HFFc6 (cell line): ENCODE results near the gene MADCAM1. TPM values are rescaled to one million over a fixed set of nuclear protein-coding genes. Genes with fewer than 3 reads are reported as not detected.
A peak's percentile ranks its signal among the peaks of the same experiment; 100 is the strongest.

Experiments used
- DNase-seq: peaks from one replicate; pipeline ENCODE4 v3.0.0-alpha.2; 2018
- H3K27ac Mint-ChIP-seq: 2 replicates; pipeline ENCODE4 v1.8.0; 2020; ENCODE audit warnings: mild to moderate bottlenecking, mixed read lengths
- H3K27me3 Mint-ChIP-seq: 2 replicates; pipeline ENCODE4 v1.8.0; 2021; ENCODE audit warnings: mild to moderate bottlenecking, moderate library complexity, mixed read lengths; ENCODE audit not compliant: insufficient read depth
- H3K36me3 Mint-ChIP-seq: 2 replicates; pipeline ENCODE4 v1.8.0; 2021; ENCODE audit warnings: low read depth, mixed read lengths
- H3K4me1 Mint-ChIP-seq: 2 replicates; pipeline ENCODE4 v1.8.0; 2020; ENCODE audit warnings: low read depth, mixed read lengths
- H3K4me3 Mint-ChIP-seq: 2 replicates; pipeline ENCODE4 v1.8.0; 2020; ENCODE audit warnings: mild to moderate bottlenecking, moderate library complexity, mixed read lengths
- H3K9me3 Mint-ChIP-seq: 2 replicates; pipeline ENCODE4 v1.8.0; 2020; ENCODE audit warnings: mild to moderate bottlenecking, mixed read lengths
- total RNA-seq, 6 experiments: library from RNA; stranded (reverse); fragmentation: NEBNext Ultra II Directional; extraction: Animal tissue kit (Norgen Biotek cat#: 25700); gene quantifications; 2 replicates in 1 of 6; 3 replicates in 5 of 6; pipeline ENCODE4 v1.2.3, GENCODE V29; 2021
- TF ChIP-seq, protein P1 (sequence below): fragments of 200-600 bp; sonication (generic); IDR thresholded peaks from 2 replicates; pipeline ENCODE4 v1.5.0; 2021; ENCODE audit warnings: antibody characterized with exemption, mild to moderate bottlenecking

The MADCAM1 gene
- total RNA-seq, 6 experiments from 2014 or later, result 0.11 to 0.47 (median 0.21) TPM

DNA sequence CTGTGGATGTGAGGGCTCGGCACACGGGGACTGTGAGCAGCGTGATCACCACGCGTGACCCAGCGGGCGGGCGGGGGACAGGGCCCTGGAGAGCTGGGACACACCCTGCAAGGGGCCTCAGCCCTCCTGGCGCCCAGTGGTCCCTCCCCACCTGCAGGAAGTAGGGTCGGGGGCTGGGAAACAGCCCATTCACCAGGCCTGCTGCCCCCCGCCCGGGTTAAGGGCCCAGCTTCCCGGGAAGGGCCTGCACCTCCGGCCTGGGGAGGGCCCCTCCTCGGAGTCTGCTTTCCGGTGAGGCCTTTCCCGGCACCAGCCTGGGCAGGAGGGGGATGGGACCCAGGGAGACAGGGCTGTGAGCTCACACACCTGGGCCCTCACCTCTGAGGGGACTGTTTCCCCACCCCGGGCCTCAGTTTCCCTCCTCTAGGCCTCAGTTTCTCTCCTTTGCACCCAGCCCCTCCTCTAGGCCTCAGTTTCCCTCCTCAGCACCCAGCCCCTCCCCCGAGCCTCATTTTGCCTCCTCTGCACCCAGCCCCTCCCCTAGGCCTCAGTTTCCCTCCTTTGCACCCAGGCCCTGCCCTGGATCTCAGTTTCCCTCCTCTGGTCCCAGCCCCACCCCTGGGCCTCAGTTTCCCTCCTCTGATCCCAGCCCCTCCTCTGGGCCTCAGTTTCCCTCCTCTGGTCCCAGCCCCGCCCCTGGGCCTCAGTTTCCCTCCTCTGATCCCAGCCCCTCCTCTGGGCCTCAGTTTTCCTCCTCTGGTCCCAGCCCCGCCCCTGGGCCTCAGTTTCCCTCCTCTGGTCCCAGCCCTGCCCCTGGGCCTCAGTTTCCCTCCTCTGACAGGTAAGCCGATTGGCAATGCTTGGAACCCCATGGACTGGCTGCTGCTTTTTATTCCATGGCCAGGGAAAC lies 1.9 kb upstream of the MADCAM1 start:
- Mint-ChIP-seq H3K27ac (no peak overlapping the region), H3K4me3 (no peak overlapping the region), H3K9me3 (peaks cover 12% of the 10 kb centered on the region), H3K4me1 (no peaks in the 10 kb centered on the region), H3K36me3 (peaks cover 9% of the 10 kb centered on the region; the same call in 1 of the 2 replicates), H3K27me3 (peaks cover 5% of the 10 kb centered on the region)
- TF ChIP-seq, protein P1, sequence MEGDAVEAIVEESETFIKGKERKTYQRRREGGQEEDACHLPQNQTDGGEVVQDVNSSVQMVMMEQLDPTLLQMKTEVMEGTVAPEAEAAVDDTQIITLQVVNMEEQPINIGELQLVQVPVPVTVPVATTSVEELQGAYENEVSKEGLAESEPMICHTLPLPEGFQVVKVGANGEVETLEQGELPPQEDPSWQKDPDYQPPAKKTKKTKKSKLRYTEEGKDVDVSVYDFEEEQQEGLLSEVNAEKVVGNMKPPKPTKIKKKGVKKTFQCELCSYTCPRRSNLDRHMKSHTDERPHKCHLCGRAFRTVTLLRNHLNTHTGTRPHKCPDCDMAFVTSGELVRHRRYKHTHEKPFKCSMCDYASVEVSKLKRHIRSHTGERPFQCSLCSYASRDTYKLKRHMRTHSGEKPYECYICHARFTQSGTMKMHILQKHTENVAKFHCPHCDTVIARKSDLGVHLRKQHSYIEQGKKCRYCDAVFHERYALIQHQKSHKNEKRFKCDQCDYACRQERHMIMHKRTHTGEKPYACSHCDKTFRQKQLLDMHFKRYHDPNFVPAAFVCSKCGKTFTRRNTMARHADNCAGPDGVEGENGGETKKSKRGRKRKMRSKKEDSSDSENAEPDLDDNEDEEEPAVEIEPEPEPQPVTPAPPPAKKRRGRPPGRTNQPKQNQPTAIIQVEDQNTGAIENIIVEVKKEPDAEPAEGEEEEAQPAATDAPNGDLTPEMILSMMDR, result no peak
- DNase-seq, result no peak

DNA sequence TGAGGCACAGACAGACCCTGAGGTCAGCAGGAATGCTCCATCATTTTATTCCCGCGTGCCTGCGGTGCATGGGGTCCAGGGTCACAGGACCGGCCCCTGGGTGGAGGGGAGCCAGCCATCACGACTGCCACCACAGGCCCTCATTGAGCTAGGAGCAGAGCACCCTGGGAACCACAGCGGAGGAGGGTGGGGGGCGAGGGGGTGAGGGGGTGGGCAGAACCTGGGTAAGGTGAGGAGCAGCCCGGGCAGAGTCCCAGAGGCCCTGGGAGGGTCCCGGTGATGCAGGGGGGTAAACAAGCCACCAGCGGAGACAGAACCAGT lies 1.2 kb upstream of the MADCAM1 start:
- H3K27ac Mint-ChIP-seq, result no peak overlapping the region
- H3K27me3 Mint-ChIP-seq, result peaks cover 5% of the 10 kb centered on the region
- no peak overlapping the region for H3K4me3 Mint-ChIP-seq
- H3K9me3 Mint-ChIP-seq, result peaks cover 12% of the 10 kb centered on the region
- peaks cover 9% of the 10 kb centered on the region; the same call in 1 of the 2 replicates for H3K36me3 Mint-ChIP-seq
- no peak for DNase-seq
- TF ChIP-seq, protein P1, result no peak
- no peaks in the 10 kb centered on the region for H3K4me1 Mint-ChIP-seq

- TF ChIP-seq, protein P1, result peak; percentile 87
These were observed 729 bp upstream of the MADCAM1 start for GRCh38 chr19:495402-496111.

GRCh38 chr19:496986-497385 lies 700 bp downstream of the MADCAM1 start:
- Mint-ChIP-seq H3K27me3 (peaks cover 5% of the 10 kb centered on the region), H3K4me3 (no peak overlapping the region), H3K9me3 (peaks cover 12% of the 10 kb centered on the region), H3K4me1 (no peaks in the 10 kb centered on the region), H3K27ac (no peak overlapping the region), H3K36me3 (peaks cover 9% of the 10 kb centered on the region; the same call in 1 of the 2 replicates)
- DNase-seq, result no peak
- TF ChIP-seq, protein P1, result no peak

More at GRCh38 chr19:495402-496111, 729 bp upstream of the MADCAM1 start:
- DNase-seq, result peak; percentile 28
- Mint-ChIP-seq H3K4me1 (no peaks in the 10 kb centered on the region), H3K27ac (no peak overlapping the region), H3K36me3 (peaks cover 9% of the 10 kb centered on the region; the same call in 1 of the 2 replicates), H3K27me3 (peaks cover 5% of the 10 kb centered on the region), H3K4me3 (no peak overlapping the region), H3K9me3 (peaks cover 12% of the 10 kb centered on the region)

GRCh38 chr19:497491-497868 lies 1.2 kb downstream of the MADCAM1 start:
- no peaks in the 10 kb centered on the region for H3K4me1 Mint-ChIP-seq
- peaks cover 9% of the 10 kb centered on the region; the same call in 1 of the 2 replicates for H3K36me3 Mint-ChIP-seq
- H3K27ac Mint-ChIP-seq, result no peak overlapping the region
- TF ChIP-seq, protein P1, result no peak
- peaks cover 7% of the 10 kb centered on the region for H3K27me3 Mint-ChIP-seq
- H3K4me3 Mint-ChIP-seq, result no peak overlapping the region
- peaks cover 12% of the 10 kb centered on the region for H3K9me3 Mint-ChIP-seq
- no peak for DNase-seq
